AG09319 (cell line): Measurements from ENCODE around the gene IGFL1.
"Not testable (repeated sequence)": the region's sequence is repeated elsewhere in the genome, so short reads cannot be mapped to it uniquely, and the experiment has no call there.

Experiments used
- DNase-seq: peaks from one replicate; pipeline ENCODE4 v3.0.0-alpha.2; 2010; ENCODE audit warnings: low read depth; ENCODE audit errors: extremely low read depth
- CTCF ChIP-seq: IDR thresholded peaks from 2 replicates; pipeline ENCODE4 v1.5.1; 2011; ENCODE audit warnings: low read depth, mild to moderate bottlenecking, inconsistent platforms, low read length, moderate library complexity

The IGFL1 gene

GRCh38 chr19:46229442-46229841 lies at the start of gene IGFL1:
Gene IGFL1 (plus strand): TSS chr19:46229742. CDS start chr19:46229775, 33 bp downstream.
- TF ChIP-seq CTCF: no peak
- DNase-seq: no peak

- no peak for DNase-seq
- no peak for TF ChIP-seq CTCF
Observed at GRCh38 chr19:46180701-46181387, 48.7 kb upstream of the IGFL1 start.

GRCh38 chr19:46181388-46181779 lies 48.2 kb upstream of the IGFL1 start:
- DNase-seq: no peak
- TF ChIP-seq CTCF: no peak

- no peak for DNase-seq
- TF ChIP-seq CTCF: no peak
Observed at GRCh38 chr19:46182476-46182875, 47.1 kb upstream of the IGFL1 start.

- DNase-seq: not testable (repeated sequence)
Observed at GRCh38 chr19:46184775-46185710, 44.5 kb upstream of the IGFL1 start.

- no peak for TF ChIP-seq CTCF
- no peak for DNase-seq
Observed at GRCh38 chr19:46186101-46186716, 43.3 kb upstream of the IGFL1 start.

- no peak for DNase-seq
- no peak for TF ChIP-seq CTCF
Observed at GRCh38 chr19:46186717-46187101, 42.8 kb upstream of the IGFL1 start.
